22Rv1 (cell line): ENCODE measurements around the gene SLC66A1.

ENCODE experiments used
- H3K27ac ChIP-seq: fragments of 450-650 bp; 2 replicates; pipeline ENCODE4 v1.5.1; 2017
- ZFX ChIP-seq: fragments of 450-650 bp; IDR thresholded peaks from 2 replicates; pipeline ENCODE4 v1.6.1; 2017; ENCODE audit warnings: antibody characterized with exemption, borderline replicate concordance
- TF ChIP-seq, protein P1 (sequence below): fragments of 450-650 bp; IDR thresholded peaks from 2 replicates; pipeline ENCODE4 v1.5.1; 2017; ENCODE audit warnings: mild to moderate bottlenecking

SLC66A1 gene

DNA sequence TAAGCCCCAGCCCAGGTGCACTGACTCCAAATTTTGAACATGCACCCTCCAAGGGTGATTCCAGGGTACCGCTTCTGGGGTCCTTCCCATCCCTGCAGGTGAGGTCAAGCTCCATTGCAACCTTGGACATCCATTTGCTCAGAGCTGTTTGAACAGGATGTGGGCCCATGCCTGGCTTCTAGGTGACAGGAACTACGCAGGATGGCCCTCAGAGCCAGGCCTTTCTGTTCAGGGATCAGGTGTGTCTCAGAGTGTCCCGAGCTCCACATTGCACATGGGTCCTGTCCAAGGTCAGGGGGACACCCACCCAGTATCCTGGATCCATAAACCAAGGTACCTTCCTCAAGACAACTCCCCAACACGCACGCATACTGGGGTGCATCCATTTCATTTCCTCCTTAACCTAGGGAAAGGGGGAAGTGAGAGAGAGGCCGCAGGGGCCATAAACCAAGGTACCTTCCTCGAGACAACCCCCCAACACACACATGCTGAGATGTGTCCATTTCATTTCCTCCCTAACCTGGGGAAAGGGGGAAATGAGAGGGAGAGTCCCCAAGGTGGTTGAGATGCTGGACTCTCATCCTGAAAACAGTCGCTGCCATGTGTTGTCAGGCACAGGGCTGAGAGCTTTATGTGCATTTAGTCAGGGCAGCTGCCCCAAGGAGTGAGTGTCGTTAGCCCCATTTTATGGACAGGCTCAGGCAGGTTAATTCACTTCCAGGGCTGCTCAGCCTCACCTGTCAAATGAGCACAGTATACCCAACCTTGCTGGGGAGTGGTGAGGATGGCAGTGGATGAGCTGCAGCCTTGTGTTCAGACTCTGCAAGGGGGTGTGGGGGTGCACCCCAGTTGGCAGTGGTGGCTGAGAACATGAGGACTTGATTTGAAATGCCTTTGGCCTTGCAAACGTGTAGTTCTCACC lies 2.1 kb downstream of the SLC66A1 start:
- TF ChIP-seq, protein P1, sequence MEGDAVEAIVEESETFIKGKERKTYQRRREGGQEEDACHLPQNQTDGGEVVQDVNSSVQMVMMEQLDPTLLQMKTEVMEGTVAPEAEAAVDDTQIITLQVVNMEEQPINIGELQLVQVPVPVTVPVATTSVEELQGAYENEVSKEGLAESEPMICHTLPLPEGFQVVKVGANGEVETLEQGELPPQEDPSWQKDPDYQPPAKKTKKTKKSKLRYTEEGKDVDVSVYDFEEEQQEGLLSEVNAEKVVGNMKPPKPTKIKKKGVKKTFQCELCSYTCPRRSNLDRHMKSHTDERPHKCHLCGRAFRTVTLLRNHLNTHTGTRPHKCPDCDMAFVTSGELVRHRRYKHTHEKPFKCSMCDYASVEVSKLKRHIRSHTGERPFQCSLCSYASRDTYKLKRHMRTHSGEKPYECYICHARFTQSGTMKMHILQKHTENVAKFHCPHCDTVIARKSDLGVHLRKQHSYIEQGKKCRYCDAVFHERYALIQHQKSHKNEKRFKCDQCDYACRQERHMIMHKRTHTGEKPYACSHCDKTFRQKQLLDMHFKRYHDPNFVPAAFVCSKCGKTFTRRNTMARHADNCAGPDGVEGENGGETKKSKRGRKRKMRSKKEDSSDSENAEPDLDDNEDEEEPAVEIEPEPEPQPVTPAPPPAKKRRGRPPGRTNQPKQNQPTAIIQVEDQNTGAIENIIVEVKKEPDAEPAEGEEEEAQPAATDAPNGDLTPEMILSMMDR = no peak
- no peak for TF ChIP-seq ZFX
- no peak overlapping the region for H3K27ac ChIP-seq

DNA sequence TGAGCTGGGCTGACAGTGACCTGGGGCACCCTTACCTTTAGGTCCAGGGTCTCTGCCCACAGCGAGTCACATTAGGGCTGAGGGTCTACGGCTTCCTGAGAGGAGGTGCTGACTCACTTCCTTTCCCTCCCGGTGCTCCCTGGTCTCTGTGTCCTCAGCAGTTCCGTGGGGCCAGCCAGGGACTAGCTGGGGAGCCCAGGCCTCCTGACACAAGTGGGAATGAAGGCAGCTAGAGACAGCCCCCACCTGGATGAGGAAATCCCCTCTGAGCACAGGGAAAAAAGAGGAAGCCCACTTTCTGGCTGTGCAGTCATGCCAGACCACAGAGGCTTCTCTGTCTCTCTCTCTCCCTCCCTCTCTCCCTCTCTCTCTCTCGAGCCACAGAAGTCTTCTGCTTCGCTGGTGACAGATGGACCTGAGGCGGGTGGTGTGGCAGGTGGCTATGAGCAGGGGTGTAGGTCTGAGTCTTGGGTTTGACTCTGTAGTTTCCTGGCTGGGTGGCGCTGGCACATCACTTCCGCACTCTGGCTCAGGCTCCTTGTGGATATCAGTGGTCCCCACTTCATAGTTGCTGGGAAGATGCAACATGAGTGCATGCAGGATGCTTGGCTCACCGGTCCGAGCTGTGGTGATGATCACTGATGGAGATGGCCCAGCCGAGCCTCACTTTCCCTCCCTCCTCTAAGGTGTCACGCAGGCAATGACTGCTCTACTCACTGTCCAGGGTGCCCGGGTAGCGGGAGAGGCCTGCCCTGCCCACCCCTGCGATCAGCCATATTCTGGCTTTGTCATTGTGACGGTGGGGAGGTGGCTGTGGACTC lies 3.5 kb downstream of the SLC66A1 start:
- H3K27ac ChIP-seq = no peak overlapping the region

DNA sequence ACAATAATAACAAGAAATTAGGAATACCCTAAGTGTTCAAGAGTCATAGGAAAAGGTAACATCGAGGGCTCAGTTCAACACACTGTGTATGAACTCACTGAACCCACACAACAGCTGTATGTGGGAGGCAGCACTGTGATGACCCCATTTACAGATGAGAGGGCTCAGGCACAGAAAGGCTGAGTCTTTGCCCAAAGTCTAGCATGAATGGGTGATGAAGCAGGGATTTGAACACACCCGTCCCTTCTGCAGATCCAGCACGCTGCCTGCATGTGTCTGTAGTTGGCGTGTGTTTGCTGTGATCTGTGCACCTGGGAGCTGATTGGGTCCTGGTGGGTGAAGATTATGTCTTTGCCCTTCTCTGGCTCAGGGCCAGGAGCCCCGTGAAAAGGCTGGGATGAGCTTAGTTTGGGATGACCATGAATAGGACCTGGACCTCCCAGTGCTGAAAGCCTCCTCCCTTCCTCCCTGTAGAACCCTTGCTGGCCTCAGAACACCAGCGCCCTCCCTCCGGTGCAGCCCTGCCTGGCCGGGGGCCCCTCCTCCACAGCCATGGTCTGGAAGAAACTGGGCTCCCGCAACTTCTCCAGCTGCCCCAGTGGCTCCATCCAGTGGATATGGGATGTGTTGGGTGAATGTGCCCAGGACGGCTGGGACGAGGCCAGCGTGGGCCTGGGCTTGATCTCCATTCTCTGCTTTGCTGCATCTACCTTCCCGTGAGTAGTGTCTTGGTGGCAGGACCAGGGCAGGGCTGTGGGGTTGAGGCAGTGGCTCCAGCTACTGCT lies 5.2 kb downstream of the SLC66A1 start:
- no peak for TF ChIP-seq ZFX
- TF ChIP-seq, protein P1 = no peak
- H3K27ac ChIP-seq = no peak overlapping the region

More for the DNA sequence above, 3.5 kb downstream of the SLC66A1 start:
- no peak for TF ChIP-seq ZFX
- TF ChIP-seq, protein P1 = no peak

DNA sequence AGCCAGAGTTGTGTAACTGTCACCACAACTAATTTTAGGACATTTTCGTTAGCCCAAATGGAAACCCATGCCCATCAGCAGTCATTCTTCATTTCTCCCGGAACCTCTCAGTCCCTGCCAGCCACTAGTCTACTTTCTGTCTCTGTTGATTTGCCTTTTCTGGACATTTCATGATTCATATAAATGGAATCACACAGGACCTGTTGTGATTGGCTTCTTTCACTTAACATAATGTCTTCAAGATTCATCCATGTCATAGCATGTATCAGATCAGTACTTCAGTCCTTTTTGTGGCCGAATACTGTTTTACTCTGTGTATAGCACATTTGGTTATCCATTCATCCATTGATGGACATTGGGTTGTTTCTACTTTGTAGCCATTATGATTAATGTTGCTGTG lies 7.1 kb downstream of the SLC66A1 start:
- no peak overlapping the region for H3K27ac ChIP-seq
- TF ChIP-seq ZFX = no peak
- TF ChIP-seq, protein P1 = no peak

DNA sequence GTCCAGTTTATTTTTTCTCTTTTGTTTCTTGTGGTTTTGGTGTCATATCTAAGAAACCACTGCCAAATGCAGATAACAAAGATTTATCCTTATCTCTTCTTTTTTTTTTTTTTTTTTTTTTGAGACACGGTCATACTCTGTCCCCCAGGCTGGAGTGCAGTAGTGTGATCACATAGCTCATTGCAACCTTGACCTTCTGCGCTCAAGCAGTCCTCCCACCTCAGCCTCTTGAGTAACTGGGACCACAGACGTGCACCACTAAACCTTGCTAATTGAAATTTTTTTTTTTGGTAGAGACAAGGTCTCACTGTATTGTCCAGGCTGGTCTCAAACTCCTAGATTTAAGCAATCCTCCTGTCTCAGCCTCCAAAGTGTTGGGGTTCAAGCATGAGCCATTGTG lies 8.9 kb downstream of the SLC66A1 start:
- H3K27ac ChIP-seq = no peak overlapping the region
- TF ChIP-seq, protein P1 = no peak
- no peak for TF ChIP-seq ZFX

DNA sequence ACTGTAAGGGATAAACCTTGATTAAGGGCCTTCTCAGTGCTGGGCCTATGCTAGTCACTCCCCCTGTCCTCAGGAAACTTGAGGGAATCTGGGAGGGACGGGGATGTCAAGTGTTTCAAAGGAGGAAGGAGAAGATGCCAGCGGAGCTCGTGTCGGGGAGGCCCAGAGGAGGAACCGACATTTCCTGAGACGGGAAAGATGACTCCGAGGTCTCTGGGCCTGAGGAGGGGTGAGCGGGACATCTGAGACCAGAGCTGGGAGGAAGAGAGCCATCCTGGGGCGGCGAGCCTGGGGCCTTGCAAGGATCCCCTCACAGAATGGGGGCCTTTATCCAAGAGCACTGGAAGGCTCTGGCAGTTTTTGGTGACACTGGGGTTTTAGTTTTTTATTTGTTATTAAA lies 10.4 kb downstream of the SLC66A1 start:
- H3K27ac ChIP-seq = no peak overlapping the region
- TF ChIP-seq ZFX = no peak

DNA sequence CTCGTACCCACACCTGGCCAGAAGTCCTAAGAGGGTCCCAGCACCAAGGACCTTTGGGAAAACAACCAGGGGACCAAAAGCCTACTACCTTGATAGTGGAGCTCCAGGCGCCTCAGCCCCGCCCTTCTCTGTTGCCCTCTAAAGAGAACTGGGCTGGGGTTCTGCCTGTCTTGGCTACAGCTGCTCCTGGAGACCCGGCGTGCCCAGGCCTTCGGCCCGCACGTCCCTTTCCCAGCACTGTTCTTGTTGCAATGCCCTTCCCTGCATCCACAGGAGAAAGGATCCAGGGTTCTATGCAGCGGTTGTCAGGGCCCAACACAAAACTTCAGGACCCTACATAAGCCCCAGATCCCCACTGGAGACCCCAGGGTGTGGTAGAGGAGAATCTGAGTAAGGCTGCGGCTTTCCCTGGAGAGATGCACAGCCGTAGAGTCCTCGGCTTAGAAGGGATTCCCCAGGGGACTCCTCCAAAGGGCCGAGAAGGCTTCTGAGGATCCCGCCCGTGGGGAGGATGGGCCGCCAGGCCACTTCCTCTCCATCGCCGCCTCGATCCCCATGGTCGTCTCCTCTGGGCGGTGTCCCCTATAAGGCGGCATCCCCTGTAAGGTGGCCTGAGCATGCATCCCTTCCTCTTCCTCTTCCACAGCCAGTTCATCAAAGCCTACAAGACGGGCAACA lies 12.0 kb downstream of the SLC66A1 start:
- no peak overlapping the region for H3K27ac ChIP-seq
- TF ChIP-seq, protein P1 = no peak
- no peak for TF ChIP-seq ZFX
